ENCODE measurements around the gene MSI1.

The MSI1 gene

DNA sequence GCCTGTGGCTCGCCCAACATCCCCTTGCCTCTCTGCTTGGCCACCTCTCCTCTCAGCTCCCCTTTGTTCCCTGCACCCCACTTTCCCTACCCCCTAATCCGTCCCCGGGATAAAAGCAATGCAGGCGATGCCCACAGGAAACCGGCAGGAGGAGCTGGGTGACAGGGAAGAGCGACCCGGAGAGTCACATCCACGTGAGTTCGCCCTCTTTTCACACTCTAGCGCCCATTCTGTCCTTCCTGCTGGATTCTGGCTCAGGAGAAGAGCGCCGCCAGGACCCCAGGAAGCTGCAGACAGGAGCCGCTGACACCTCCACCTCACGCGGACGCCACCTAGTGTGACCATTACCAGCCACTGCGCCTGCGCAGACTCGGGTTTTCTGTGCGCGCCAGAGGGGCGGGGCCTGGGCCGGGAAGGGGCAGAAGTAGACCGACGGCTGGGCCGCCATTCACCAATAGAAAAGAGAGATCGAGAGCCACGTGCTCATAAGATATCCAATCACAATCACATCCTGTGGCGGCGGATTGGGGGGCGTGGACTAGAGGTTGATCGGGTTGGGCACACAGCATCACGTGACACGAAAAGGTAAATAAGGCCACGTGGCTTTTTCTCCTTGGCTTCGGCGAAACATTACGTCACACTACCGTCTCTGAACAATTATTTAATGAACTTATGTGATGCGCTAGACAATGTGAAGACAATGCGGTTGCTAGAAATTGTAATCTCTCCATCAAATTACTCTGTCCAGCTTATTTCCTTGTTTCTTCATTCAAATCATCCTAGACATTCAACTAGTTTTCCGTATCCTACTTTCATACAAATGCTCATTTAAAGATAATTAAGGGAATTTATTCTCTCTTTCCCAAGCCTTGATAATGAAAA is 51.5 kb downstream of the MSI1 start:
- DNase-seq = peak; percentile 99

DNA sequence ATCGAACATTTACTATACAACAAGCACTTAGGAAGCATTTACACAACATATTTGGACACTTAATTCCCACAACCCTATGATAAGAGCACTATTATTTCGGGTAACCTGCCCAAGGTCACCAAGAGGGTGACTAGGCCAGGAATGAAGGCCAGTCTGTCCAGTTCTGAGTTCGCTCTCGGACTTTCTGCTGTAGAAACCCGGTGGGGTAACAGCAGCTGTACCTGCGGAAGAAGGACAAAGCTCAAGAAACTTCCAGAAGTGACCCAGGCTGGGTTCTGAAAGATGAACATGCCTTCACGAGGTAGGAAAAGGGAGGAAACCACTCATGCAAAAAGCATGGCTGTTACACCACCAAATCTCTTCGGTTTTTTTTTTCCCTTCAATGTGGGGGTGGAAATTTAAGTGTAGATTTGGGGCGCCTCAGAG is 52.2 kb downstream of the MSI1 start:
- no peak for DNase-seq

DNA sequence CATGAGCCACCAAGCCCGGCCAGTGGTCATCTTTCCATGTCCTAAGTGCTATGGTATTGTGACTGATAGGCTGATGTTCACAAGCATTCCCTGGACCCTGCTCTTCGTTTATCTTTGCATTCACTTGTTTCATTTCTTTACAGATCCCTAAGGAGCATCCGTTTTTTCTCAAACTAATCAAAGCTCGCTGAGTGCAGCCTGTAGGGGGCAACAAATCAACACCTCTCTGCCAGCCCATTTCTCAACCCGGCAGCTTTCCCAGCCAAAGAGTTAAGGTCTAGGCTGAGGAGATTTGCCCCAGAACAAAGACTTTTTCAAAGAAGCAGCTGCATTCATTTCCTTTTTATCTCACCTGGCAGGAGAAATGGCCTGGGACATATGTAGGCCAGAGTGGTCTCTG is 54.7 kb downstream of the MSI1 start:
- DNase-seq = no peak

DNA sequence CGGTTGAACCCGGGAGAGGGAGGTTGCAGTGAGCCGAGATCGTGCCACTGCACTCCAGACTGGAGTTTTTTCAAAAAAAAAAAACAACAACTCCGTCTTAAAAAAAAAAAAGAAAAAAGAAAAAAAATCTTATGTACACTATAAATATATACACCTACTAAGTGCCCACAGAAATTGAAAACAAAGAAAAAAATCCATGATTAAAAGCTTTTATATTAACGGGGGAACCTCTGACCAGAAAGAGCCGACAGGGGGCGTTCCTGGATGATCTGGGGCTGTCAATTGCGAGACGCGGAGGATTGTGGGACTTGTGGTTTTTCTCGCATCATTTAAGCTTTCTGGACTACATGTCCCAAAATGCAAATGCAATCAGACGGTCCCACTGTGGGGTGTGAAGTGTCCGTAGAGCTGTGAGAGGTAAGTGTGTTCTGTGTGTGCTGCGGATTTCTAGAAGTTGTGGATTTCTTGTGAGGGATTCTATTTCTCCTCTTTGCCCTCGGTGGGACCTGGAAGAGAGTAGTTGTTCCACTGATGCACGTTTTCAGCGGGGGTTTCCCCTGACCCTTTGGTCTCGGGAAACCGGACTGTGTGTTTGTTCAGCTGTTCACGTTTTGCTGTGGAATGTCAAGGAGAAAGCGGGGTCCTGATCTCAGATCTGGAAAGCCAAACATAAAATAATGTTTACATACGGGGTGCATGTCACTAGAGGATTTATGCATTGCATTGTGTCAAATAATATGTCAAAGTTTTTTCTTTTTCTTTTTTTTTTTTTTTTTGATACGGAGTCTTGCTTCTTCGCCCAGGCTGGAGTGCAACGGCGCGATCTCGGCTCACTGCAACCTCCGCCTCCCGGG is 66.8 kb downstream of the MSI1 start, which contains the start of gene SIRT4:
SIRT4 (plus strand) TSS at position 360 of the 854 bp plus-strand sequence. CDS start 1,241 bp downstream, outside the sequence.
- DNase-seq = peak; percentile 96 to 97

DNA sequence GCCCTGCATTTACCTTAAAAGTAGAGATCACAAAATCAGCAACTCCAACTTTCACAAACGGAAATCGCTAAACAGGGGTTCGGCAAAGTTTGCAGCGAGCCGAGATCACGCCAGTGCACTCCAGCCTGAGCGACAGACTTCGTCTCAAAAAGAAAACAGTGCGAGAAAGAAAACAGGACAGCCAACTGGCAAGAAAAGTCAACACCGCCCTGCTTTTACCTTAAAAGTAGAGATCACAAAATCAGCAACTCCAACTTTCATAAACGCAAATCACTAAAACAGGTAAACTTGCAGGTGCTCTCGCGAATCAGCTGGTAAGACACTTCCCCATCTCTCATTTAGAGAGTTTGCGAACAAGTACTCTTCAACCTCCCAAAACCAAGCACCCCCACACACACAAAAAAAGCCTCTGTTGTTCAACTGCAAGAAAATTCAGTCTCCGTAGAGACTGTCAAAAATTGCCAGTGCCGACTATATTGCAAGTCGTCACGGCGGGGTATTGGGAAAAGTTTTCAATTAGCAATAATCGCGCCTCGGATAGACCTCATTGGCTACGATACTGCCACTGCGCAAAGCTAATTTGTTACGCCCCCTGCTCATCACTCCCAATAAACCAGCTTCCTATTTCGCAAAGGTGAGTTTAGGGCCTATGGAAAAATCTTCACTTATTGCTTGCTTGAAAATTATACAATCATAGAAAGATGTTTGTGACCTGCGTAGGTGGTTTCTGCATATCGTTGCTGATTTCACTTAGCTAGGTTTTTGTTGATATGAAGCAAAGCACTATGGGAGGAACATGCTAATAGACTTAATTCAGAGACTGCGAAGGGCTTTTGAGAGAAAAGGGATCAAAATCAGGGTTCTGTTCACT is 76.1 kb downstream of the MSI1 start, which contains the start of gene RNU4-1:
RNU4-1 (minus strand) TSS at position 577 of the 871 bp plus-strand sequence.
- DNase-seq = peak; percentile 97 to 100

DNA sequence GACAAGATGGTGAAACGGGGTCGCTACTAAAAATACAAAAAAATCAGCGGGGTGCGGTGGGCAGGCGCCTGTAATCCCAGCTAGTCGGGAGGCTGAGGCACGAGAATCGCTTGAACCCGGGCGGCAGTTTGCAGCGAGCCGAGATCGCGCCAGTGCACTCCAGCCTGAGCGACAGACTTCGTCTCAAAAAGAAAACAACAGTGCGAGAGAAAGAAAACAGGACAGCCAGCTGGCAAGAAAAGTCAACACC is 76.6 kb downstream of the MSI1 start:
- DNase-seq = no peak
